RWPE2 (cell line): ENCODE measurements around the gene ZMIZ1.

Experiments
- ATAC-seq: fragments of 200-7000 bp; cut with Tn5 transposase; 3 replicates; pipeline ENCODE4 v1.9.1; 2021; ENCODE audit warnings: low read depth
- DNase-seq: peaks from one replicate; pipeline ENCODE4 v3.0.0-alpha.2; 2020; ENCODE audit warnings: low spot score
- H3K27ac ChIP-seq: fragments of 450-650 bp; 2 replicates; pipeline ENCODE4 v1.5.1; 2017; ENCODE audit warnings: mild to moderate bottlenecking; ENCODE audit not compliant: poor library complexity, severe bottlenecking
- H3K27me3 ChIP-seq: fragments of 250-450 bp; sonication (Bioruptor Pico); 2 replicates; pipeline ENCODE4 v1.5.1; 2021; ENCODE audit warnings: mild to moderate bottlenecking, moderate library complexity; ENCODE audit not compliant: insufficient read depth, poor library complexity, severe bottlenecking
- H3K36me3 ChIP-seq: fragments of 250-450 bp; sonication (Bioruptor Pico); 2 replicates; pipeline ENCODE4 v1.5.1; 2020; ENCODE audit warnings: low read depth, mild to moderate bottlenecking, moderate library complexity
- H3K4me1 ChIP-seq: fragments of 250-450 bp; sonication (Bioruptor Pico); 2 replicates; pipeline ENCODE4 v1.5.1; 2021; ENCODE audit warnings: mild to moderate bottlenecking, moderate library complexity; ENCODE audit not compliant: insufficient read depth, poor library complexity, severe bottlenecking
- H3K4me3 ChIP-seq: fragments of 250-450 bp; sonication (Bioruptor Pico); 2 replicates; pipeline ENCODE4 v1.5.1; 2021; ENCODE audit warnings: mild to moderate bottlenecking, moderate library complexity; ENCODE audit not compliant: severe bottlenecking
- H3K9me3 ChIP-seq: fragments of 250-450 bp; sonication (Bioruptor Pico); 2 replicates; pipeline ENCODE4 v1.5.1; 2021; ENCODE audit warnings: mild to moderate bottlenecking, moderate library complexity; ENCODE audit not compliant: severe bottlenecking
- TF ChIP-seq, protein P1 (sequence below): fragments of 450-650 bp; IDR thresholded peaks from one replicate; pipeline ENCODE4 v1.5.1; 2017; ENCODE audit warnings: mild to moderate bottlenecking, moderate library complexity; ENCODE audit not compliant: poor library complexity, severe bottlenecking

The ZMIZ1 gene

GRCh38 chr10:79051766-79052165 lies 17.0 kb upstream of the ZMIZ1 start:
- ATAC-seq (no peak), DNase-seq (peak; percentile 38)
- Histone ChIP-seq H3K4me3 (no peak overlapping the region), H3K27me3 (no peaks in the 10 kb centered on the region), H3K4me1 (peaks cover 30% of the 10 kb centered on the region), H3K9me3 (no peaks in the 10 kb centered on the region), H3K36me3 (no peaks in the 10 kb centered on the region), H3K27ac (peak overlapping the region; percentile 53)
- TF ChIP-seq, protein P1, sequence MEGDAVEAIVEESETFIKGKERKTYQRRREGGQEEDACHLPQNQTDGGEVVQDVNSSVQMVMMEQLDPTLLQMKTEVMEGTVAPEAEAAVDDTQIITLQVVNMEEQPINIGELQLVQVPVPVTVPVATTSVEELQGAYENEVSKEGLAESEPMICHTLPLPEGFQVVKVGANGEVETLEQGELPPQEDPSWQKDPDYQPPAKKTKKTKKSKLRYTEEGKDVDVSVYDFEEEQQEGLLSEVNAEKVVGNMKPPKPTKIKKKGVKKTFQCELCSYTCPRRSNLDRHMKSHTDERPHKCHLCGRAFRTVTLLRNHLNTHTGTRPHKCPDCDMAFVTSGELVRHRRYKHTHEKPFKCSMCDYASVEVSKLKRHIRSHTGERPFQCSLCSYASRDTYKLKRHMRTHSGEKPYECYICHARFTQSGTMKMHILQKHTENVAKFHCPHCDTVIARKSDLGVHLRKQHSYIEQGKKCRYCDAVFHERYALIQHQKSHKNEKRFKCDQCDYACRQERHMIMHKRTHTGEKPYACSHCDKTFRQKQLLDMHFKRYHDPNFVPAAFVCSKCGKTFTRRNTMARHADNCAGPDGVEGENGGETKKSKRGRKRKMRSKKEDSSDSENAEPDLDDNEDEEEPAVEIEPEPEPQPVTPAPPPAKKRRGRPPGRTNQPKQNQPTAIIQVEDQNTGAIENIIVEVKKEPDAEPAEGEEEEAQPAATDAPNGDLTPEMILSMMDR = no peak

GRCh38 chr10:79052291-79053080 lies 16.3 kb upstream of the ZMIZ1 start:
- no peaks in the 10 kb centered on the region for H3K27me3 ChIP-seq
- ATAC-seq (no peak), DNase-seq (peak; percentile 46)

DNA sequence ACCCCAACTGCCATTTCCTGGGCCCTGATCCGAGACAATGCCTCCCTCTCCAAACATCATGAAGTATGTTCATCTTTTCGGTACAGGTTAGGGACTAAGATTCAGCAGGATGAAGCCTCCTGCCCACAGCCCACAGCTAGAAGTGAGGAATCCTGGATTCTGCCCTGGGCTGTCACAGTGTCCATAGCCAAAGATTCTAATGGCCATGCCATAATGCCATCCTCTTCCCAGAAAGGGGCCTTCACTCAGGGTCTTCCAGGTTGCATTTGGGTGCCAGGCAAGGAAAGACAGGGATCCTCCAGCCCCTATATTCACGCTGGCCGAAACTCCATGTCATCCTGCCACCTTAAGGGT lies 15.7 kb upstream of the ZMIZ1 start:
- Histone ChIP-seq H3K9me3 (no peaks in the 10 kb centered on the region), H3K27ac (no peak overlapping the region), H3K27me3 (no peaks in the 10 kb centered on the region), H3K4me3 (no peak overlapping the region), H3K4me1 (peaks cover 29% of the 10 kb centered on the region), H3K36me3 (no peaks in the 10 kb centered on the region)
- TF ChIP-seq, protein P1 = no peak
- ATAC-seq (no peak), DNase-seq (no peak)

More at GRCh38 chr10:79052291-79053080, 16.3 kb upstream of the ZMIZ1 start:
- Histone ChIP-seq H3K4me3 (no peak overlapping the region), H3K36me3 (no peaks in the 10 kb centered on the region), H3K9me3 (no peaks in the 10 kb centered on the region), H3K4me1 (peaks cover 30% of the 10 kb centered on the region), H3K27ac (peak overlapping the region; percentile 53)
- TF ChIP-seq, protein P1 = no peak

GRCh38 chr10:79053481-79054202 lies 15.1 kb upstream of the ZMIZ1 start:
- H3K4me3 ChIP-seq = no peak overlapping the region
- peaks cover 23% of the 10 kb centered on the region for H3K4me1 ChIP-seq
- H3K9me3 ChIP-seq = no peaks in the 10 kb centered on the region
- no peak overlapping the region for H3K27ac ChIP-seq
- peak; percentile 29 for DNase-seq
- TF ChIP-seq, protein P1 = no peak
- ATAC-seq = no peak
- no peaks in the 10 kb centered on the region for H3K36me3 ChIP-seq
- no peaks in the 10 kb centered on the region for H3K27me3 ChIP-seq
